ENCODE measurements around the gene CCND2. TPM values are rescaled to one million over a fixed set of nuclear protein-coding genes. Genes with fewer than 3 reads are reported as not detected.

Gene CCND2
- total and polyA plus RNA-seq, 9 donors, result 4.0 to 105 (median 45.4) TPM

DNA sequence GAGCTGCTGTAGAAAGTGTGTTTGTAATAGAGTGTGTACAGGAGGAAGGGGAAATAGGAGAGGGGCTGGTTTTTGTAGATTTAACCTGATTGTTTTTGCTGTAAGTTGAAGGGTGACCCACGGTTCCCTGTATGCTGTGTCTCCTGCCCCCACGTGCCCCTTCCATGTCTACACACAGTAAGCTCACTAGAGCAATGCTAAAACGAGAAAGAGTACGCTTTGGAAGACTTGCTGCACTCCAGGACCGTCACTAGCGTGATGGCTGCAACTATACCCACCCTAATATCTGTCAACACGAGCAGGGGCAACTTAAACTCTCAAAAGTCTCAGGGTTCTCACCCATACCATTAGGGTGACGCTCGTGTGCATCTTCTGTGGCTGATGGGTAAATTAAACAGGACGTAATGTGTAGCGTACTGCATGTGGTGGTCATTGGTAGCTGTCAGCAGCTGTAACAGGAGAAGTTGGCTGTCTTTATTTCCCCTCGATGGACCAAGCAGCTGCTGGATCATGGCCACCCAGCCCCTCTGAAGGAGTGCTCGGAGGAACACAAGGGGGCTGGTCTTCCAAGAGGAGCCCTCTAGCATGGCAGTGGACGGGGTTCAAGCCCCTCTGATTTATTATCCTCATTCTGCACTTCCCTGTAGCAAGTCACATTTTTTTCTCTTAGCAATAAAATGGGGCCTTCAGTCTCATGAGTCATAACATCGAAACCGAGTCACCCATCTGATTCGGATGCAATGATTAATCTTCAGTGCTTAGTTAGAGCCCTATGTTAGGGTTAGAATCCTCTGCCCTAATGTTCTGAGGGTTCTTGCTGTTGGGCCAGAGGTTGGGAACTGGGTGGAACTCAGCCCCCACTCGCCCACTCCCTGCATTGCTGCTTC, 14.0 kb downstream of the CCND2 start:
- H3K27ac ChIP-seq, result no peak overlapping the region
- intact Hi-C loops (cut with DNase I), result no loop called here

DNA sequence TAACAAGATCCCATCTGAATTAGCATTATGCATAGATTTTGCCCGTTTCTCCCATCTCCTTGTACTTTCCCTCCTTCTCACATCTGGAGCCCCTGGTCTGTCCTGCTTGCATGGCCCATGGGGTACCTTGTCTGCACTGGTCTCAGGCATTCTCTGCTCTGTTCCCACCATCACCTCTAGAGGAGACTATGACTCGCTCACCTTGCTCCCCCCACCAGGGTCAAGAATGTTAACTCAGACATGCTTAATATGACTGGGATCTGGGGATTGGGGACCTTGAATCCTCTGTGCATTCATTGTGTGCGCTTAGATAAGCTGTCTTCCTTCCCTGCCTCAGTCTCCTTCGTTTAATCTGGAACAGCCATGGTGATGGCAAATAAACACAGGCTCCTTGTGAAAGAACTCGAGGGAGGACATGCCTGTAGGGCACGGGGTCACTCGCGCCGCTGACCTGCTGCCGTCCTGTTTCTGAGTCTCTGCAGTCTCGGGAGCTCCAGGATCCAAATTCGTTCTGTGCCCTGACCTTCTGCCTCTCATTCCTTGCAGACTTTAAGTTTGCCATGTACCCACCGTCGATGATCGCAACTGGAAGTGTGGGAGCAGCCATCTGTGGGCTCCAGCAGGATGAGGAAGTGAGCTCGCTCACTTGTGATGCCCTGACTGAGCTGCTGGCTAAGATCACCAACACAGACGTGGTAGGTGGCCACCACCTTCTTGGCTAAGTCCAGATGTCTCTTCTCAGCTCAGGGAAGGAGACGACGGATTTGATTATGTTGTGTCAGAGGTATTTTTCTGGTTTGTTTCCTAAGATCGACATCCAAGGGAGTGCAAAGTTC, 15.0 kb downstream of the CCND2 start:
- WGBS, 3 donors, result 69 to 70% (median 69%) methylated on average over 20 of the region's 20 CpGs
- no peaks in the 10 kb centered on the region for H3K36me3 ChIP-seq
- intact Hi-C loops (cut with DNase I), result no loop called here
- no peak overlapping the region for H3K27ac ChIP-seq
- no peak for DNase-seq
- no peaks in the 10 kb centered on the region for H3K4me1 ChIP-seq (ENCODE audit: insufficient read depth)
- H3K27me3 ChIP-seq, result no peaks in the 10 kb centered on the region
- TF ChIP-seq POLR2A (IDR thresholded peaks at IDR 0.05) (no peak), EP300 (IDR thresholded peaks at IDR 0.05) (no peak)
- TF ChIP-seq, protein P1, sequence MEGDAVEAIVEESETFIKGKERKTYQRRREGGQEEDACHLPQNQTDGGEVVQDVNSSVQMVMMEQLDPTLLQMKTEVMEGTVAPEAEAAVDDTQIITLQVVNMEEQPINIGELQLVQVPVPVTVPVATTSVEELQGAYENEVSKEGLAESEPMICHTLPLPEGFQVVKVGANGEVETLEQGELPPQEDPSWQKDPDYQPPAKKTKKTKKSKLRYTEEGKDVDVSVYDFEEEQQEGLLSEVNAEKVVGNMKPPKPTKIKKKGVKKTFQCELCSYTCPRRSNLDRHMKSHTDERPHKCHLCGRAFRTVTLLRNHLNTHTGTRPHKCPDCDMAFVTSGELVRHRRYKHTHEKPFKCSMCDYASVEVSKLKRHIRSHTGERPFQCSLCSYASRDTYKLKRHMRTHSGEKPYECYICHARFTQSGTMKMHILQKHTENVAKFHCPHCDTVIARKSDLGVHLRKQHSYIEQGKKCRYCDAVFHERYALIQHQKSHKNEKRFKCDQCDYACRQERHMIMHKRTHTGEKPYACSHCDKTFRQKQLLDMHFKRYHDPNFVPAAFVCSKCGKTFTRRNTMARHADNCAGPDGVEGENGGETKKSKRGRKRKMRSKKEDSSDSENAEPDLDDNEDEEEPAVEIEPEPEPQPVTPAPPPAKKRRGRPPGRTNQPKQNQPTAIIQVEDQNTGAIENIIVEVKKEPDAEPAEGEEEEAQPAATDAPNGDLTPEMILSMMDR (IDR thresholded peaks at IDR 0.05), result no peak
- no peaks in the 10 kb centered on the region for H3K9me3 ChIP-seq
- H3K4me3 ChIP-seq, result no peak overlapping the region

More for the DNA sequence above, 14.0 kb downstream of the CCND2 start:
- Histone ChIP-seq H3K4me3 (no peak overlapping the region), H3K4me1 (ENCODE audit: insufficient read depth) (no peaks in the 10 kb centered on the region), H3K27me3 (no peaks in the 10 kb centered on the region), H3K36me3 (no peaks in the 10 kb centered on the region), H3K9me3 (no peaks in the 10 kb centered on the region)
- TF ChIP-seq, protein P1 (IDR thresholded peaks at IDR 0.05), result no peak
- TF ChIP-seq EP300 (IDR thresholded peaks at IDR 0.05) (no peak), POLR2A (IDR thresholded peaks at IDR 0.05) (no peak)
- WGBS, 3 donors, result 64 to 68% (median 68%) methylated on average over 18 of the region's 18 CpGs
- no peak for DNase-seq

DNA sequence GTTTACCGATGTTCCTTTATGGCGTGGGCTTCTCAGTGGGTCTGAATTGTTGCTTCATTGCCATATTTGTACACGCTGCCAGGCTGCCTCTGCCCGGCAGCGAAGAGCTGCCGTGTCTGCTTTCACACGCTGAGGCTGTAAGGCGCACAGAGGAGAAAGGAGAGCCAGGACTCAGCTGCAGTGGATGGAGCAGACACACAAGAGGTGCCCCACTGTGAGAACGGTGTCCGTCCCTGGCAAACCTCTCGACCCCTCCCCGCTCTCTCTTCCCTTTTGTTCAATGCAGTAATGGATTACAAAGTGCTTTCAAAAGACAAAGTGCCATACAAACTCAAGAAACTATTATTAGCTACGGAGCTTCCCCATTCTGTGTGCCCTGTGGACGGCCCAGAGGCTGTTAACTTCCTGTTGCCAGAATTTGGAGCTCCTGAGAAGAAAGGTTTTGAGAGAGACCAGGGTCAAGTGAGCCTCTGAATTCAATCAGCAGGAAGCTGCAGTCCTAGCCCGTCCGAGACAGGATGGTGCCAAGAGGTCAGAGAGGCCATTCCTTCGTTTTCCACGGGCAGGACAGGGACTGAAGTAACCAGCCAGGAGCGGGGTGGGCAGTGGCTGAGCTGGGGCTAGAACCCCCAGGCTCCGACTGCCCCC, 15.8 kb downstream of the CCND2 start:
- Histone ChIP-seq H3K4me3 (no peak overlapping the region), H3K27ac (no peak overlapping the region), H3K27me3 (no peaks in the 10 kb centered on the region), H3K36me3 (no peaks in the 10 kb centered on the region), H3K9me3 (no peaks in the 10 kb centered on the region), H3K4me1 (ENCODE audit: insufficient read depth) (no peaks in the 10 kb centered on the region)
- intact Hi-C loops (cut with DNase I), result no loop called here
- TF ChIP-seq, protein P1 (IDR thresholded peaks at IDR 0.05), result no peak
- no peak for TF ChIP-seq EP300 (IDR thresholded peaks at IDR 0.05)
- DNase-seq, result no peak
- 66 to 73% (median 68%) methylated on average over 20 of the region's 20 CpGs for WGBS, 3 donors

DNA sequence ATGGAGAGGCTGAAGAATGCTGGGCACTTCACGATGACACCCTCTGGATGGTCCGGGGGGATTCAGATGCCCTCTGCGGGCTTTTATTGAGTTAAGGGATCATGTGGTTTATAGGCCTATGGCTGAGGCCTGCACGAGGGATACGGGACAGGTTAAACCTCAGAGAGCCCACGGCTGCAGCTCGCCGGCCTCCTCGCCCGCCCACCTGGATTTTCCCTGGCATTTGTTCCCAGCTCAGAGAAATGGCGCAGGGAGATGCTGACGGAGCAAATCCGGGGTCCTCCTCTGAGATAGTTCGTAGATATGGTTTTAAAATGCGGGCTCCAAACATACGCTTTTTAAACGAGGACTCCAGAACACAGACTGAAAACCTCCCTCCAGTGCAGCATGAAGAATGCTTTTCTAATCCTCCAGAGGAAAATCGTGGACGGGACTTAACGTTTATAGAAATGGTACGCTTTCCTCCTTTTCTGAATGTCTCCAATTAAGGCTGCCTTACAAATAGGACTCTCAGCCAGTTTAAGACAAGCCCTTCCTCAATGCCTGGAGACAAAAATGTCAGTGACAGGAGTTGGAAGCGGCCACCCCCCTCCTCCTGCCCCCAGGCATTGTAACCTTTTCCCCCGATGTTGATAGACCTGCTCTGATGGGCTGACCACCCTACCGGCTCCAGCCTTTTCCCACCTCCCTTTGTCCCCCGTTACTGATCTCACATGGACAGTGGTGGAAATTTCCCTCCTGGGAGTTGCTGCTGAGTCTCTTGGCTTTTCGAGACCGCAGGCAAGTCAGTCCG, 16.6 kb downstream of the CCND2 start:
- TF ChIP-seq POLR2A (IDR thresholded peaks at IDR 0.05), result no peak
- TF ChIP-seq EP300 (IDR thresholded peaks at IDR 0.05), result no peak
- TF ChIP-seq, protein P1 (IDR thresholded peaks at IDR 0.05), result no peak
- no peak overlapping the region for H3K27ac ChIP-seq
- no peaks in the 10 kb centered on the region for H3K4me1 ChIP-seq (ENCODE audit: insufficient read depth)
- H3K27me3 ChIP-seq, result no peaks in the 10 kb centered on the region
- 81 to 85% (median 84%) methylated on average over 28 of the region's 28 CpGs for WGBS, 3 donors
- no peaks in the 10 kb centered on the region for H3K9me3 ChIP-seq
- intact Hi-C loops (cut with DNase I), result no loop called here
- no peak for DNase-seq
- H3K36me3 ChIP-seq, result no peaks in the 10 kb centered on the region
- no peak overlapping the region for H3K4me3 ChIP-seq

All from ovary (tissue), 9 donors.